GM12878 (cell line): ENCODE data around the gene KIF22. TPM values are rescaled to one million over a fixed set of nuclear protein-coding genes. Genes with fewer than 3 reads are reported as not detected.

Source experiments
- BCL11A ChIP-seq: IDR thresholded peaks from 2 replicates; pipeline ENCODE4 v1.6.1; 2011; ENCODE audit warnings: low read depth, low read length
- CBFB ChIP-seq: IDR thresholded peaks from 2 replicates; pipeline ENCODE4 v1.6.1; 2016; ENCODE audit warnings: antibody characterized with exemption, low read depth
- EED ChIP-seq: sonication (generic); IDR thresholded peaks from 2 replicates; pipeline ENCODE4 v1.6.1; 2016; ENCODE audit warnings: antibody characterized with exemption, low read depth
- NFYB ChIP-seq: IDR thresholded peaks from 2 replicates; pipeline ENCODE4 v1.6.1; 2011; ENCODE audit warnings: low read depth, mild to moderate bottlenecking, low read length, improper control_type of control experiment, moderate library complexity; ENCODE audit not compliant: insufficient read depth
- POU2F2 ChIP-seq: IDR thresholded peaks from 3 replicates; pipeline ENCODE4 v1.6.1; 2011; ENCODE audit warnings: low read depth, mild to moderate bottlenecking, low read length, borderline replicate concordance
- RBBP5 ChIP-seq: fragments of 200-600 bp; sonication (generic); conservative IDR thresholded peaks from 2 replicates; pipeline ENCODE4 v1.6.1; 2016
- TCF3 ChIP-seq: IDR thresholded peaks from 2 replicates; pipeline ENCODE4 v1.6.1; 2012; ENCODE audit warnings: low read depth, mild to moderate bottlenecking, low read length, borderline replicate concordance; ENCODE audit not compliant: insufficient read depth
- ZNF384 ChIP-seq: IDR thresholded peaks from 2 replicates; pipeline ENCODE4 v1.6.1; 2012; ENCODE audit warnings: low read depth, mild to moderate bottlenecking, low read length, improper control_type of control experiment, borderline replicate concordance
- polyA plus RNA-seq, 11 experiments: library from polyadenylated mRNA; depleted of rRNA in 4 of 11; unstranded in 6 of 11; stranded (reverse) in 5 of 11; fragments of >200 nt; fragmentation: Nextera tagmentation in 4 of 11; fragmentation: Illumina TruSeq in 1 of 11; extraction: Ambion mirVana in 4 of 11; extraction: Trizol in 1 of 11; gene quantifications; 1 replicate in 1 of 11; 2 replicates in 10 of 11; pipeline versions ENCODE4 v1.2.1 to v1.2.3, GENCODE V29; 2011 to 2016; ENCODE audit warnings: inconsistent platforms in 2 of 11, missing spikeins in 2 of 11, low read depth in 1 of 11
- total RNA-seq, 4 experiments: library from RNA; depleted of rRNA in 3 of 4; stranded (reverse); fragments of >200 nt in 3 of 4; fragmentation: Illumina TruSeq in 1 of 4; extraction: Trizol in 1 of 4; gene quantifications; 2 replicates each; pipeline versions ENCODE4 v1.2.1 to v1.2.3, GENCODE V29; 2013 to 2021
- TF ChIP-seq, protein P1 (sequence below): fragments of 450-650 bp; IDR thresholded peaks from 2 replicates; pipeline ENCODE4 v1.6.1; 2016; ENCODE audit warnings: mild to moderate bottlenecking
- TF ChIP-seq, protein P2 (sequence below): IDR thresholded peaks from 2 replicates; pipeline ENCODE4 v1.6.1; 2012; ENCODE audit warnings: low read depth, low read length, improper control_type of control experiment
- TF ChIP-seq, protein P3 (sequence below): IDR thresholded peaks from 2 replicates; pipeline ENCODE4 v1.6.1; 2011; ENCODE audit warnings: low read depth, low read length, improper control_type of control experiment, borderline replicate concordance
- TF ChIP-seq, protein P4 (sequence below): IDR thresholded peaks from 2 replicates; pipeline ENCODE4 v1.6.1; 2012; ENCODE audit warnings: low read depth, low read length, improper control_type of control experiment
- TF ChIP-seq, protein P5 (sequence below): IDR thresholded peaks from 2 replicates; pipeline ENCODE4 v1.6.1; 2012; ENCODE audit warnings: improper control_type of control experiment, low read depth, low read length; ENCODE audit not compliant: insufficient replicate concordance
- TF ChIP-seq, protein P6 (sequence below): fragments of 450-650 bp; IDR thresholded peaks from 2 replicates; pipeline ENCODE4 v1.6.1; 2018; ENCODE audit warnings: mild to moderate bottlenecking, low read depth, moderate library complexity; ENCODE audit not compliant: partially characterized antibody

KIF22 gene
- total and polyA plus RNA-seq, 10 of the 15 experiments (the other 5 are each of a cell fraction or from before 2014, with no cell fraction given) = 7.6 to 158 (median 132) TPM

DNA sequence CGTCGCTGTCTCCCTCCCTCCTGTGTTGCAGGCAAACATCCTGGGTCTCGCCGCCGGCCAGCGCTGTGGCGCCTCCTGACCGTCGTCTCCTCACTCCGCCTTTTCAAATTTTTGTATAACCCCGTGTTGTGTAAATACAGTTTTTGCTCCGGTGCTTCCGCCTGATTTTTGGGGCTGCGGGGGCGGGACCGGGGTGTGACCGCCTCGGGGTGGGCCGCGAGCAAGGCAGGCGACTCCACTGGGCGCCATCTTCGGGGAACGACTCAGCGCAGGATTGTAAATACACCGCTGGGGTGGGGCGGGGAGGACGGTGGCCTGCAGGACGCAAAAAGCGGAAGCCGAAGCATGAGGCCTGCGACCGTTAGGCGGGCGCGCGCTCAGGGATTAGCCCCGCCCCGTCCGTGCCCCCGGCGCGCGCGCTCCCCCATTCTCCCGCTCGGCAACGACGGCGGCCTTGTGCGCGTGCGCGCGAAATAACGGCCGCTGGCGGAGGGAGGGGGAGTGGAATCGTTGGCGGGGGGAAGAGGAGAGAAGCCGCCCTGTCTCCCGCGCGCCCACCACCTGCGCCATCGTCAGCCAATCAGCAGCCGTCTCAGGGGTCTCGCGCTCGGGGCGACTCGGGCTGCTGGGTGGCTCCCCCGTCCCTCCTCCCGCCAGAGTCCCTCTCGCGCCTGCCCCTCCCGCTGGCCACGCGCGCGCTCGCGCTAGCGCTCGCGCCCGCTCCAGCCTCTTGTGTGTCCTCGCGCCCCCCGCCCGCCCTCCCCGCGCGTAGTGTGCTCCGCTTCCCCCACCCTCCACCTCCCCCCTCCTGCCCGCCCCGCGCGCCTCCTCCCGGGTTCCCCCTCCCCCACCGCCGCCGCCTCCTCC lies 14.9 kb downstream of the KIF22 start (continued):
- peak; percentile 66; the same call in 1 of the 2 replicates for TF ChIP-seq CBFB
- TF ChIP-seq, protein P1, sequence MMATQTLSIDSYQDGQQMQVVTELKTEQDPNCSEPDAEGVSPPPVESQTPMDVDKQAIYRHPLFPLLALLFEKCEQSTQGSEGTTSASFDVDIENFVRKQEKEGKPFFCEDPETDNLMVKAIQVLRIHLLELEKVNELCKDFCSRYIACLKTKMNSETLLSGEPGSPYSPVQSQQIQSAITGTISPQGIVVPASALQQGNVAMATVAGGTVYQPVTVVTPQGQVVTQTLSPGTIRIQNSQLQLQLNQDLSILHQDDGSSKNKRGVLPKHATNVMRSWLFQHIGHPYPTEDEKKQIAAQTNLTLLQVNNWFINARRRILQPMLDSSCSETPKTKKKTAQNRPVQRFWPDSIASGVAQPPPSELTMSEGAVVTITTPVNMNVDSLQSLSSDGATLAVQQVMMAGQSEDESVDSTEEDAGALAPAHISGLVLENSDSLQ = peak; percentile 41
- TF ChIP-seq NFYB = peak; percentile 58; the same call in 1 of the 2 replicates
- TF ChIP-seq, protein P2, sequence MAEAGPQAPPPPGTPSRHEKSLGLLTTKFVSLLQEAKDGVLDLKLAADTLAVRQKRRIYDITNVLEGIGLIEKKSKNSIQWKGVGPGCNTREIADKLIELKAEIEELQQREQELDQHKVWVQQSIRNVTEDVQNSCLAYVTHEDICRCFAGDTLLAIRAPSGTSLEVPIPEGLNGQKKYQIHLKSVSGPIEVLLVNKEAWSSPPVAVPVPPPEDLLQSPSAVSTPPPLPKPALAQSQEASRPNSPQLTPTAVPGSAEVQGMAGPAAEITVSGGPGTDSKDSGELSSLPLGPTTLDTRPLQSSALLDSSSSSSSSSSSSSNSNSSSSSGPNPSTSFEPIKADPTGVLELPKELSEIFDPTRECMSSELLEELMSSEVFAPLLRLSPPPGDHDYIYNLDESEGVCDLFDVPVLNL = peak; percentile 56; the same call in 1 of the 2 replicates
- TF ChIP-seq, protein P3, sequence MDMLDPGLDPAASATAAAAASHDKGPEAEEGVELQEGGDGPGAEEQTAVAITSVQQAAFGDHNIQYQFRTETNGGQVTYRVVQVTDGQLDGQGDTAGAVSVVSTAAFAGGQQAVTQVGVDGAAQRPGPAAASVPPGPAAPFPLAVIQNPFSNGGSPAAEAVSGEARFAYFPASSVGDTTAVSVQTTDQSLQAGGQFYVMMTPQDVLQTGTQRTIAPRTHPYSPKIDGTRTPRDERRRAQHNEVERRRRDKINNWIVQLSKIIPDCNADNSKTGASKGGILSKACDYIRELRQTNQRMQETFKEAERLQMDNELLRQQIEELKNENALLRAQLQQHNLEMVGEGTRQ = peak; percentile 22
- TF ChIP-seq TCF3 = 0 out of 2 replicates have a peak, but pooled peaks have one; percentile 33
- TF ChIP-seq POU2F2 = peak; percentile 71; the same call in 2 of the 3 replicates
- TF ChIP-seq, protein P4, sequence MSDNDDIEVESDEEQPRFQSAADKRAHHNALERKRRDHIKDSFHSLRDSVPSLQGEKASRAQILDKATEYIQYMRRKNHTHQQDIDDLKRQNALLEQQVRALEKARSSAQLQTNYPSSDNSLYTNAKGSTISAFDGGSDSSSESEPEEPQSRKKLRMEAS = peak; percentile 65; the same call in 1 of the 2 replicates
- TF ChIP-seq BCL11A = 0 out of 2 replicates have a peak, but pooled peaks have one; percentile 16
- TF ChIP-seq ZNF384 = no peak
- no peak for TF ChIP-seq EED
- TF ChIP-seq, protein P5, sequence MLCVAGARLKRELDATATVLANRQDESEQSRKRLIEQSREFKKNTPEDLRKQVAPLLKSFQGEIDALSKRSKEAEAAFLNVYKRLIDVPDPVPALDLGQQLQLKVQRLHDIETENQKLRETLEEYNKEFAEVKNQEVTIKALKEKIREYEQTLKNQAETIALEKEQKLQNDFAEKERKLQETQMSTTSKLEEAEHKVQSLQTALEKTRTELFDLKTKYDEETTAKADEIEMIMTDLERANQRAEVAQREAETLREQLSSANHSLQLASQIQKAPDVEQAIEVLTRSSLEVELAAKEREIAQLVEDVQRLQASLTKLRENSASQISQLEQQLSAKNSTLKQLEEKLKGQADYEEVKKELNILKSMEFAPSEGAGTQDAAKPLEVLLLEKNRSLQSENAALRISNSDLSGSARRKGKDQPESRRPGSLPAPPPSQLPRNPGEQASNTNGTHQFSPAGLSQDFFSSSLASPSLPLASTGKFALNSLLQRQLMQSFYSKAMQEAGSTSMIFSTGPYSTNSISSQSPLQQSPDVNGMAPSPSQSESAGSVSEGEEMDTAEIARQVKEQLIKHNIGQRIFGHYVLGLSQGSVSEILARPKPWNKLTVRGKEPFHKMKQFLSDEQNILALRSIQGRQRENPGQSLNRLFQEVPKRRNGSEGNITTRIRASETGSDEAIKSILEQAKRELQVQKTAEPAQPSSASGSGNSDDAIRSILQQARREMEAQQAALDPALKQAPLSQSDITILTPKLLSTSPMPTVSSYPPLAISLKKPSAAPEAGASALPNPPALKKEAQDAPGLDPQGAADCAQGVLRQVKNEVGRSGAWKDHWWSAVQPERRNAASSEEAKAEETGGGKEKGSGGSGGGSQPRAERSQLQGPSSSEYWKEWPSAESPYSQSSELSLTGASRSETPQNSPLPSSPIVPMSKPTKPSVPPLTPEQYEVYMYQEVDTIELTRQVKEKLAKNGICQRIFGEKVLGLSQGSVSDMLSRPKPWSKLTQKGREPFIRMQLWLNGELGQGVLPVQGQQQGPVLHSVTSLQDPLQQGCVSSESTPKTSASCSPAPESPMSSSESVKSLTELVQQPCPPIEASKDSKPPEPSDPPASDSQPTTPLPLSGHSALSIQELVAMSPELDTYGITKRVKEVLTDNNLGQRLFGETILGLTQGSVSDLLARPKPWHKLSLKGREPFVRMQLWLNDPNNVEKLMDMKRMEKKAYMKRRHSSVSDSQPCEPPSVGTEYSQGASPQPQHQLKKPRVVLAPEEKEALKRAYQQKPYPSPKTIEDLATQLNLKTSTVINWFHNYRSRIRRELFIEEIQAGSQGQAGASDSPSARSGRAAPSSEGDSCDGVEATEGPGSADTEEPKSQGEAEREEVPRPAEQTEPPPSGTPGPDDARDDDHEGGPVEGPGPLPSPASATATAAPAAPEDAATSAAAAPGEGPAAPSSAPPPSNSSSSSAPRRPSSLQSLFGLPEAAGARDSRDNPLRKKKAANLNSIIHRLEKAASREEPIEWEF = no peak
- TF ChIP-seq RBBP5 = no peak
- TF ChIP-seq, protein P6, sequence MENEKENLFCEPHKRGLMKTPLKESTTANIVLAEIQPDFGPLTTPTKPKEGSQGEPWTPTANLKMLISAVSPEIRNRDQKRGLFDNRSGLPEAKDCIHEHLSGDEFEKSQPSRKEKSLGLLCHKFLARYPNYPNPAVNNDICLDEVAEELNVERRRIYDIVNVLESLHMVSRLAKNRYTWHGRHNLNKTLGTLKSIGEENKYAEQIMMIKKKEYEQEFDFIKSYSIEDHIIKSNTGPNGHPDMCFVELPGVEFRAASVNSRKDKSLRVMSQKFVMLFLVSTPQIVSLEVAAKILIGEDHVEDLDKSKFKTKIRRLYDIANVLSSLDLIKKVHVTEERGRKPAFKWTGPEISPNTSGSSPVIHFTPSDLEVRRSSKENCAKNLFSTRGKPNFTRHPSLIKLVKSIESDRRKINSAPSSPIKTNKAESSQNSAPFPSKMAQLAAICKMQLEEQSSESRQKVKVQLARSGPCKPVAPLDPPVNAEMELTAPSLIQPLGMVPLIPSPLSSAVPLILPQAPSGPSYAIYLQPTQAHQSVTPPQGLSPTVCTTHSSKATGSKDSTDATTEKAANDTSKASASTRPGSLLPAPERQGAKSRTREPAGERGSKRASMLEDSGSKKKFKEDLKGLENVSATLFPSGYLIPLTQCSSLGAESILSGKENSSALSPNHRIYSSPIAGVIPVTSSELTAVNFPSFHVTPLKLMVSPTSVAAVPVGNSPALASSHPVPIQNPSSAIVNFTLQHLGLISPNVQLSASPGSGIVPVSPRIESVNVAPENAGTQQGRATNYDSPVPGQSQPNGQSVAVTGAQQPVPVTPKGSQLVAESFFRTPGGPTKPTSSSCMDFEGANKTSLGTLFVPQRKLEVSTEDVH = no peak
